ENCODE measurements around the gene ZFYVE9.

ZFYVE9 gene

DNA sequence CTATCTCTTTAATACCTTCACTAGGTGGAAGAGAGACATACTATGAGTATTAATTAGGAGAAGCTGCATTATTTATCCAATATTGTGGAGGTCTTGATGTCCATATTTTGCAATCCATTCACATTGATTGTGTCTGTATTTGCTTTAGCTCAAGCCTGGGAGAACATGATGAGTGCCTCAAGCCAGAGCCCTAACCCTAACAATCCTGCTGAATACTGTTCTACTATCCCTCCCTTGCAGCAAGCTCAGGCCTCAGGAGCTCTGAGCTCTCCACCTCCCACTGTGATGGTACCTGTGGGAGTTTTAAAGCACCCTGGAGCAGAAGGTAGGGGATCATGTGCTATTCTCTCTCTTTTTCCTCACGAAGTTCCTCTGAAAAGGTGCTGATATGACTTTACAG lies 124.6 kb downstream of the ZFYVE9 start:
- TF ChIP-seq, protein P1, sequence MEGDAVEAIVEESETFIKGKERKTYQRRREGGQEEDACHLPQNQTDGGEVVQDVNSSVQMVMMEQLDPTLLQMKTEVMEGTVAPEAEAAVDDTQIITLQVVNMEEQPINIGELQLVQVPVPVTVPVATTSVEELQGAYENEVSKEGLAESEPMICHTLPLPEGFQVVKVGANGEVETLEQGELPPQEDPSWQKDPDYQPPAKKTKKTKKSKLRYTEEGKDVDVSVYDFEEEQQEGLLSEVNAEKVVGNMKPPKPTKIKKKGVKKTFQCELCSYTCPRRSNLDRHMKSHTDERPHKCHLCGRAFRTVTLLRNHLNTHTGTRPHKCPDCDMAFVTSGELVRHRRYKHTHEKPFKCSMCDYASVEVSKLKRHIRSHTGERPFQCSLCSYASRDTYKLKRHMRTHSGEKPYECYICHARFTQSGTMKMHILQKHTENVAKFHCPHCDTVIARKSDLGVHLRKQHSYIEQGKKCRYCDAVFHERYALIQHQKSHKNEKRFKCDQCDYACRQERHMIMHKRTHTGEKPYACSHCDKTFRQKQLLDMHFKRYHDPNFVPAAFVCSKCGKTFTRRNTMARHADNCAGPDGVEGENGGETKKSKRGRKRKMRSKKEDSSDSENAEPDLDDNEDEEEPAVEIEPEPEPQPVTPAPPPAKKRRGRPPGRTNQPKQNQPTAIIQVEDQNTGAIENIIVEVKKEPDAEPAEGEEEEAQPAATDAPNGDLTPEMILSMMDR (IDR thresholded peaks at IDR 0.05; ENCODE audit: borderline replicate concordance, insufficient read depth, low read depth, low read length): no peak

GRCh38 chr1:52268372-52268771 lies 126.5 kb downstream of the ZFYVE9 start:
- no peak overlapping the region for H3K4me3 ChIP-seq (ENCODE audit: low read depth, low read length)
- TF ChIP-seq, protein P1 (IDR thresholded peaks at IDR 0.05; ENCODE audit: borderline replicate concordance, insufficient read depth, low read depth, low read length): no peak

More for the DNA sequence above, 124.6 kb downstream of the ZFYVE9 start:
- H3K4me3 ChIP-seq (ENCODE audit: low read depth, low read length): no peak overlapping the region

DNA sequence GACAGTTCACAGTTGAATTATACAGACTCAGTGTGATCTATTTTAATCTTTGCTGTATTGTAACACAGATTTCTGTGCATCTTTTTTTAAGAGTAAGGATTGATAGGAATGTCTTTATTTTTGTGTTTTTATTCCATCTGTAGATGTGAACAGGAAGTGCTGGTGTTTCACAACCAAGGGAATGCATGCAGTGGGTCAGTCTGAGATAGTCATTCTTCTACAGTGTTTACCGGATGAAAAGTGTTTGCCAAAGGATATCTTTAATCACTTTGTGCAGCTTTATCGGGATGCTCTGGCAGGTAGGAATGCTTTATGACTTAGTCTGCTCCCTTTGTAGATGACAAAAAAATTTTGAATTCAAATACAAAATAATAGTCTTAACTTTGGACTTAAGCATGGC lies 139.6 kb downstream of the ZFYVE9 start:
- no peak overlapping the region for H3K4me3 ChIP-seq (ENCODE audit: low read depth, low read length)
- TF ChIP-seq, protein P1 (IDR thresholded peaks at IDR 0.05; ENCODE audit: borderline replicate concordance, insufficient read depth, low read depth, low read length): no peak

GRCh38 chr1:52288286-52288685 lies 146.4 kb downstream of the ZFYVE9 start:
- TF ChIP-seq, protein P1 (IDR thresholded peaks at IDR 0.05; ENCODE audit: borderline replicate concordance, insufficient read depth, low read depth, low read length): no peak
- no peak overlapping the region for H3K4me3 ChIP-seq (ENCODE audit: low read depth, low read length)

GRCh38 chr1:52294580-52294979 lies 152.7 kb downstream of the ZFYVE9 start:
- TF ChIP-seq, protein P1 (IDR thresholded peaks at IDR 0.05; ENCODE audit: borderline replicate concordance, insufficient read depth, low read depth, low read length): no peak
- H3K4me3 ChIP-seq (ENCODE audit: low read depth, low read length): no peak overlapping the region

DNA sequence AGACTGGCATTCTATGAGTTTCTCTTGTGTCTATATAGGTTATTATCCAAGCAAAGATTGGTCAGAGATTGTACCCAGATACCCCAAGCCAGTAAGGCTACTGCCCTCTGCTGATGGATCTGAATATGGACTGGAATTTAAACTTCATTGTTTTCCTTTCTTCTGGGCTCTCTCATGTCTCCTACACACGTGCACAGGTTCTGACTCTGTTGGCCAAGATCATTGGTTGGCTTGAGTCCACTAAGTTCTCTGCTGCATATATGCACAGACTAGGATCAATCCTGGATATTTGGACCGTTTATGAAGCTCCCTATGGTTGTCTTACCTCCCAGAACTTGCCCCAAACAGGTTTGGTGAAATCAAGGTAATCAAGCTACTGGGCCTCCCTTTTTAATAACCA lies 154.5 kb downstream of the ZFYVE9 start:
- no peak overlapping the region for H3K4me3 ChIP-seq (ENCODE audit: low read depth, low read length)
- TF ChIP-seq, protein P1 (IDR thresholded peaks at IDR 0.05; ENCODE audit: borderline replicate concordance, insufficient read depth, low read depth, low read length): peak; percentile 61; the same call in 1 of the 2 replicates

DNA sequence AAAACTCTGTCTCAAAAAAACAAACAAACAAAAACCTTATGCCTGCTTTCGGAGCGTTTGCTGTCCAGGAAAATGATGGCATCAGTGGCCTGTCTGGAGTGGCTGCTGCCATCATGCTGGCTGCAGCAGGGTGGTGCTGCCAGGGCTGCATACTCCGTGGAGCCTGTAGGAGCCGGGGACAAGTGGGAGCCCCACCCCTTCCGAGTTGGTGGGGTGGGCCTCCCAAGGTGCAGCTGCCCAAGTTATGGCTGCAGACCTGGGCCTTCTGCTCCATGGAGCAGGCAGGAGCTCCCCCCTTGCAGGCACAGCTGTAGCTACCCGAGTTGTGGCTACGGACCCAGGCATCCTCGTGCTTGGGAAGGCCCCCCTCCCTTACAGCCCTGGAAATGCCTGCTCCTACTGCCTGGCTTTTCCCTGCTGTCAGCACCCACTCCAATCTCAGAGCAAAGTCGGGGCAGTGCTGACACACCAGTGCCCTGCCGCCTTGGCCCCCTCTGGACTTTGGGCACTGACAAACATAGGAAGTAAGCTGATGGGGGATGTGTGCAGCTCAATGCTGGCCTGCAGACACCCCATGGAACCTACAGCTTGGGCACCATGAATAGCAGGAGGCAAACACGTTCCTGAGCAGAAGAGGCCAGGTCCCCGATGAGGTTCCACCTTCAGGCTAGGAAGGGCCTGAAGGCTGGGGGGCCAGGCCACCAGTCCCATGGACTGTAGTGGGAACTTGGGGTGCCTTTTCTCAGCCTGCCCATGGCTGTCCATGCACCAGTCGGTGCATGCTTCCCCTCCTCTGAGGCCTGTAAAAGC lies 163.7 kb downstream of the ZFYVE9 start:
- H3K4me3 ChIP-seq (ENCODE audit: low read depth, low read length): no peak overlapping the region

More for the DNA sequence above, 163.7 kb downstream of the ZFYVE9 start:
- TF ChIP-seq, protein P1 (IDR thresholded peaks at IDR 0.05; ENCODE audit: borderline replicate concordance, insufficient read depth, low read depth, low read length): no peak

Measured in GM12875 (cell line).